H1 (cell line): ENCODE results near the gene RAB25. TPM values are rescaled to one million over a fixed set of nuclear protein-coding genes. Genes with fewer than 3 reads are reported as not detected.
A peak's percentile ranks its signal among the peaks of the same experiment; 100 is the strongest.

Experiments
- CTCF ChIA-PET: fragments of 300-600 bp; sonication (Branson Sonifier 250); formaldehyde crosslinking; loops from one replicate; lab custom pipeline; 2021; ENCODE audit not compliant: partially characterized antibody; lab: Charles Lee
- POLR2A ChIA-PET: fragments of 300-600 bp; sonication (Branson Sonifier 250); formaldehyde crosslinking; loops from one replicate; lab custom pipeline; 2021; ENCODE audit warnings: inconsistent platforms; ENCODE audit not compliant: partially characterized antibody; lab: Charles Lee
- DNase-seq, 2 experiments: peaks; one replicate each; pipeline versions ENCODE4 v3.0.0 to v3.0.0-alpha.2; 2010 to 2022; ENCODE audit warnings: low spot score in 2 of 2, low read depth in 1 of 2, mixed read lengths in 1 of 2
- FAIRE-seq: peaks from 2 replicates; lab custom pipeline; 2011; peaks lifted over from hg19 to GRCh38; lab: Jason Lieb, UNC
- H2AFZ ChIP-seq: 2 replicates; pipeline ENCODE4 v1.8.1; 2012; ENCODE audit warnings: low read length, inconsistent platforms
- H2AK5ac ChIP-seq: 2 replicates; pipeline ENCODE4 v1.6.1; 2013; ENCODE audit warnings: low read depth, low read length
- H2BK120ac ChIP-seq: replicated peaks from 2 replicates; pipeline ENCODE3; 2013; ENCODE audit warnings: low read depth, low read length, inconsistent platforms
- H2BK12ac ChIP-seq: 2 replicates; pipeline ENCODE4 v1.6.1; 2013; ENCODE audit warnings: low read depth, low read length
- H2BK15ac ChIP-seq: 2 replicates; pipeline ENCODE4 v1.6.1; 2013; ENCODE audit warnings: low read length
- H2BK20ac ChIP-seq: 2 replicates; pipeline ENCODE4 v1.6.1; 2013; ENCODE audit warnings: low read length
- H2BK5ac ChIP-seq: 2 replicates; pipeline ENCODE4 v1.6.1; 2013; ENCODE audit warnings: low read depth, low read length
- H3K14ac ChIP-seq: 2 replicates; pipeline ENCODE4 v1.6.1; 2013; ENCODE audit warnings: inconsistent platforms; ENCODE audit not compliant: insufficient read length
- H3K18ac ChIP-seq: 2 replicates; pipeline ENCODE4 v1.6.1; 2013; ENCODE audit warnings: low read length; ENCODE audit errors: extremely low read depth
- H3K23ac ChIP-seq: 2 replicates; pipeline ENCODE4 v1.6.1; 2013; ENCODE audit warnings: inconsistent platforms; ENCODE audit not compliant: insufficient read length
- H3K23me2 ChIP-seq: 2 replicates; pipeline ENCODE4 v1.6.1; 2013; ENCODE audit warnings: low read depth, low read length
- H3K27ac ChIP-seq: 2 replicates; pipeline ENCODE4 v1.6.1; 2011; ENCODE audit warnings: low read depth, low read length, inconsistent platforms
- H3K27me3 ChIP-seq, 4 experiments: replicated peaks in 1 of 4; 1 replicate in 1 of 4; 2 replicates in 3 of 4; pipeline versions ENCODE4 v1.6.1 to v1.8.1; 2011 to 2013; ENCODE audit warnings: low read length in 3 of 4, mild to moderate bottlenecking in 3 of 4, inconsistent platforms in 2 of 4, mixed read lengths in 2 of 4, moderate library complexity in 1 of 4; ENCODE audit not compliant: control insufficient read depth in 3 of 4, insufficient read depth in 3 of 4; ENCODE audit errors: extremely low read depth in 1 of 4
- H3K36me3 ChIP-seq, 4 experiments: 2 replicates each; pipeline versions ENCODE4 v1.6.1 to v1.8.1; 2011 to 2013; ENCODE audit warnings: mild to moderate bottlenecking in 4 of 4, low read length in 3 of 4, moderate library complexity in 2 of 4, control low read depth in 1 of 4, inconsistent platforms in 1 of 4; ENCODE audit not compliant: insufficient read depth in 4 of 4, control insufficient read depth in 2 of 4
- H3K4ac ChIP-seq: replicated peaks from 2 replicates; pipeline ENCODE3; 2013; ENCODE audit warnings: low read length, low read depth, mixed read lengths, inconsistent platforms; ENCODE audit not compliant: insufficient read length
- H3K4me1 ChIP-seq, 4 experiments: replicated peaks in 1 of 4; 1 replicate in 1 of 4; 2 replicates in 3 of 4; pipeline versions ENCODE4 v1.6.1 to v1.8.1; 2011 to 2013; ENCODE audit warnings: low read length in 3 of 4, inconsistent platforms in 2 of 4, mixed read lengths in 1 of 4; ENCODE audit not compliant: insufficient read depth in 4 of 4, control insufficient read depth in 3 of 4
- H3K4me2 ChIP-seq, 2 experiments: 2 replicates each; pipeline versions ENCODE4 v1.6.1 to v1.8.1; 2011 to 2013; ENCODE audit warnings: low read depth in 2 of 2, low read length in 2 of 2, control low read depth in 1 of 2, inconsistent platforms in 1 of 2, mild to moderate bottlenecking in 1 of 2; ENCODE audit not compliant: insufficient read depth in 1 of 2
- H3K4me3 ChIP-seq, 4 experiments: fragments of 200-600, 300-600 bp in 1 of 4; sonication (generic), shearing (Covaris generic), sonication (Bioruptor Twin) in 1 of 4; 2 replicates each; pipeline versions ENCODE4 v1.5.1 to v1.8.1; 2011 to 2016; ENCODE audit warnings: low read length in 4 of 4, low read depth in 3 of 4, control low read depth in 2 of 4, inconsistent platforms in 2 of 4, mild to moderate bottlenecking in 2 of 4, mixed read lengths in 1 of 4, moderate library complexity in 1 of 4; ENCODE audit not compliant: insufficient read depth in 2 of 4; ENCODE audit errors: extremely low read depth in 1 of 4
- H3K56ac ChIP-seq: replicated peaks from 2 replicates; pipeline ENCODE3; 2013; ENCODE audit warnings: low read depth, mild to moderate bottlenecking, mixed read lengths, low read length, inconsistent platforms; ENCODE audit not compliant: insufficient read length
- H3K79me1 ChIP-seq: 2 replicates; pipeline ENCODE4 v1.6.1; 2013; ENCODE audit warnings: low read depth, low read length, control low read depth
- H3K79me2 ChIP-seq, 2 experiments: 2 replicates each; pipeline versions ENCODE4 v1.6.1 to v1.8.1; 2012 to 2013; ENCODE audit warnings: low read length in 2 of 2, mild to moderate bottlenecking in 2 of 2, inconsistent platforms in 1 of 2; ENCODE audit not compliant: insufficient read depth in 2 of 2, control insufficient read depth in 1 of 2
- H3K9ac ChIP-seq, 4 experiments: replicated peaks in 1 of 4; 1 replicate in 1 of 4; 2 replicates in 3 of 4; pipeline versions ENCODE4 v1.6.1 to v1.8.1; 2011 to 2013; ENCODE audit warnings: low read depth in 3 of 4, low read length in 3 of 4, control low read depth in 2 of 4, mild to moderate bottlenecking in 2 of 4, moderate library complexity in 2 of 4, inconsistent platforms in 1 of 4; ENCODE audit errors: extremely low read depth in 1 of 4
- H3K9me3 ChIP-seq, 2 experiments: 2 replicates each; pipeline versions ENCODE4 v1.6.1 to v1.8.1; 2012 to 2013; ENCODE audit warnings: mild to moderate bottlenecking in 2 of 2, moderate library complexity in 2 of 2, control low read depth in 1 of 2, inconsistent platforms in 1 of 2, low read depth in 1 of 2, low read length in 1 of 2, mixed read lengths in 1 of 2; ENCODE audit not compliant: insufficient read depth in 2 of 2
- H4K20me1 ChIP-seq, 2 experiments: replicated peaks in 1 of 2; 2 replicates each; pipeline versions ENCODE3 to v1.8.1; 2011 to 2013; ENCODE audit warnings: inconsistent platforms in 2 of 2, low read length in 2 of 2, mild to moderate bottlenecking in 1 of 2; ENCODE audit not compliant: insufficient read depth in 2 of 2, control insufficient read depth in 1 of 2
- H4K5ac ChIP-seq: 2 replicates; pipeline ENCODE4 v1.6.1; 2013; ENCODE audit warnings: low read length, low read depth, mixed read lengths, inconsistent platforms; ENCODE audit not compliant: insufficient read length
- H4K8ac ChIP-seq: 2 replicates; pipeline ENCODE4 v1.8.0; 2013; ENCODE audit warnings: mild to moderate bottlenecking, moderate library complexity, low read length, inconsistent platforms; ENCODE audit not compliant: insufficient read depth; ENCODE audit errors: extremely low read depth
- H4K91ac ChIP-seq: replicated peaks from 2 replicates; pipeline ENCODE3; 2013; ENCODE audit warnings: low read length, mixed read lengths, inconsistent platforms; ENCODE audit not compliant: insufficient read length
- ASH2L ChIP-seq: fragments of 200-600, 300-600 bp; sonication (generic); IDR thresholded peaks from one replicate; pipeline ENCODE4 v1.7.1; 2017; ENCODE audit warnings: low read length
- CTBP2 ChIP-seq: IDR thresholded peaks from 2 replicates; pipeline ENCODE4 v1.7.0; 2011; ENCODE audit warnings: borderline replicate concordance, mild to moderate bottlenecking, moderate library complexity, mixed read lengths, low read length; ENCODE audit not compliant: insufficient read depth, insufficient read length
- MAX ChIP-seq: IDR thresholded peaks from 2 replicates; pipeline ENCODE4 v1.6.1; 2012; ENCODE audit warnings: inconsistent platforms
- SP1 ChIP-seq: IDR thresholded peaks from 2 replicates; pipeline ENCODE4 v1.6.1; 2011; ENCODE audit warnings: low read depth, low read length
- WGBS, 2 experiments: shearing (Covaris generic) in 1 of 2; methylation state at CpG; one replicate each; pipeline versions ENCODE4 v1.1.6 to v1.1.7; 2013 to 2015; ENCODE audit warnings: low lambda C conversion rate in 2 of 2, mixed read lengths in 2 of 2, inconsistent platforms in 1 of 2, low coverage in 1 of 2, missing lambda C conversion rate in 1 of 2; ENCODE audit not compliant: insufficient replicate concordance in 2 of 2, insufficient coverage in 1 of 2, insufficient read length in 1 of 2; ENCODE audit errors: extremely low coverage in 1 of 2, missing lambda C conversion rate in 1 of 2; 5-methylcytosine and 5-hydroxymethylcytosine counted together
- polyA plus RNA-seq, 7 experiments: library from polyadenylated mRNA; depleted of rRNA in 3 of 7; stranded (reverse) in 5 of 7; unstranded in 2 of 7; fragments of >200 nt in 5 of 7; fragments of 200-250 nt in 2 of 7; gene quantifications; 1 replicate in 5 of 7; 2 replicates in 1 of 7; 4 replicates in 1 of 7; pipeline versions ENCODE4 v1.2.1 to v1.2.3, GENCODE V29; 2011 to 2013; ENCODE audit warnings: missing spikeins in 2 of 7, mixed read lengths in 2 of 7
- total RNA-seq: library from RNA; stranded (reverse); fragmentation: NEBNext Ultra II Directional; extraction: Animal tissue kit (Norgen Biotek cat#: 25700); gene quantifications from 2 replicates; pipeline ENCODE4 v1.2.1, GENCODE V29; 2021

The RAB25 gene
- total and polyA plus RNA-seq, 2 of the 8 experiments (the other 6 are each of a cell fraction or from before 2014, with no cell fraction given) = 34.8 to 98.2 TPM

- Histone ChIP-seq H3K4me3 (peak overlapping the region in 3 of 4 experiments; percentile 2 to 44 (median 4); a peak in 5 of 8 replicates), H4K20me1 (peaks cover 10 to 33% of the 10 kb centered on the region in 2 experiments), H4K91ac (peak overlapping the region; percentile 96)
Measured at GRCh38 chr1:156076609-156077429, 15.9 kb downstream of the RAB25 start.

More at GRCh38 chr1:156076609-156077429, 15.9 kb downstream of the RAB25 start:
- ChIA-PET POLR2A (interaction anchor here (0.8 to 9.7 kb wide), 3 partner anchors 18 to 108 kb away, joined by 3 to 88 read pairs (median 5); partner anchors contain the start of gene RAB25), CTCF (interaction anchor here (1.3 to 2.5 kb wide), 2 partner anchors 9 to 12 kb away, joined by 3 to 33 read pairs; no protein-coding TSS in a partner anchor)
- H4K8ac ChIP-seq = peak overlapping the region; percentile 47
- H2AK5ac ChIP-seq = peak overlapping the region; percentile 95
- H3K79me2 ChIP-seq = peaks cover 19 to 63% of the 10 kb centered on the region in 2 experiments
- H3K4me2 ChIP-seq = peak overlapping the region; percentile 47 to 79
- peak overlapping the region; percentile 92 for H2BK5ac ChIP-seq
- H4K5ac ChIP-seq = peak overlapping the region; percentile 34
- H3K4me1 ChIP-seq = peaks cover 24 to 57% (median 47%) of the 10 kb centered on the region in 4 experiments
- DNase-seq (peak in 1 of 2 experiments; percentile 84), FAIRE-seq (no peak)
- H3K14ac ChIP-seq = no peak overlapping the region
- peaks cover 4 to 34% (median 10%) of the 10 kb centered on the region in 4 experiments; a peak in 6 of 8 replicates for H3K36me3 ChIP-seq
- peak; percentile 42; the same call in 1 of the 2 replicates for TF ChIP-seq MAX
- no peak for TF ChIP-seq CTBP2
- peak; percentile 56 for TF ChIP-seq ASH2L
- TF ChIP-seq SP1 = no peak
- peak overlapping the region; percentile 91 for H3K18ac ChIP-seq
- H3K9me3 ChIP-seq = no peaks in the 10 kb centered on the region
- H3K4ac ChIP-seq = peak overlapping the region; percentile 63
- no peak overlapping the region for H2AFZ ChIP-seq
- peak overlapping the region; percentile 80 for H2BK20ac ChIP-seq
- peak overlapping the region; percentile 53; the same call in 1 of the 2 replicates for H3K27ac ChIP-seq
- H3K23ac ChIP-seq = no peak overlapping the region
- H2BK15ac ChIP-seq = peak overlapping the region; percentile 99
- H3K79me1 ChIP-seq = peaks cover 21% of the 10 kb centered on the region
- H2BK12ac ChIP-seq = peak overlapping the region; percentile 91; the same call in 1 of the 2 replicates
- H3K27me3 ChIP-seq = no peaks in the 10 kb centered on the region
- peak overlapping the region; percentile 52 for H2BK120ac ChIP-seq
- H3K56ac ChIP-seq = no peak overlapping the region
- WGBS, 2 experiments = 54% methylated on average over 60 of the region's 73 CpGs; no CpG with 5 or more reads in 1 of the 2 experiments
- H3K23me2 ChIP-seq = peaks cover 12% of the 10 kb centered on the region
- H3K9ac ChIP-seq = peak overlapping the region in 1 of 4 experiments; percentile 26; a peak in 1 of 7 replicates
